T-helper 2 cell treated with Interferon-gamma antibody and Interleukin-4, amounts not matched to agents 100 ng/mL and 5 ng/mL, for 36 hours (primary cell): ENCODE results near the gene TMEM184A. TPM values are rescaled to one million over a fixed set of nuclear protein-coding genes. Genes with fewer than 3 reads are reported as not detected.

Experiments used
- total RNA-seq: library from RNA; stranded (reverse); gene quantifications from 2 replicates; pipeline ENCODE4 v1.2.3, GENCODE V29; 2022

Gene TMEM184A
- total RNA-seq, 1 donor from 2014 or later = not detected

Other genes starting within 250 kb of the TMEM184A start
- gene MICALL2, start 96.7 kb downstream of the TMEM184A start, total RNA-seq = 1.5 and 2.0 TPM in 2 replicates
- gene INTS1, start 51.8 kb downstream of the TMEM184A start, total RNA-seq = 76.7 and 81.2 TPM in 2 replicates
- gene MAFK, start 25.5 kb downstream of the TMEM184A start, total RNA-seq = 26.8 and 27.7 TPM in 2 replicates
- 33.3 and 37.8 TPM in 2 replicates for gene PSMG3, start 13.8 kb upstream of the TMEM184A start, total RNA-seq
- 0.16 and 0.20 TPM in 2 replicates for gene ELFN1, start 114.1 kb upstream of the TMEM184A start, total RNA-seq